Measurements from ENCODE around the gene TEX44.

GRCh38 chr2:231612456-231613330 is 20.0 kb downstream of the TEX44 start:
- TF ChIP-seq POLR2A (IDR thresholded peaks at IDR 0.05) = no peak
- TF ChIP-seq, protein P1, sequence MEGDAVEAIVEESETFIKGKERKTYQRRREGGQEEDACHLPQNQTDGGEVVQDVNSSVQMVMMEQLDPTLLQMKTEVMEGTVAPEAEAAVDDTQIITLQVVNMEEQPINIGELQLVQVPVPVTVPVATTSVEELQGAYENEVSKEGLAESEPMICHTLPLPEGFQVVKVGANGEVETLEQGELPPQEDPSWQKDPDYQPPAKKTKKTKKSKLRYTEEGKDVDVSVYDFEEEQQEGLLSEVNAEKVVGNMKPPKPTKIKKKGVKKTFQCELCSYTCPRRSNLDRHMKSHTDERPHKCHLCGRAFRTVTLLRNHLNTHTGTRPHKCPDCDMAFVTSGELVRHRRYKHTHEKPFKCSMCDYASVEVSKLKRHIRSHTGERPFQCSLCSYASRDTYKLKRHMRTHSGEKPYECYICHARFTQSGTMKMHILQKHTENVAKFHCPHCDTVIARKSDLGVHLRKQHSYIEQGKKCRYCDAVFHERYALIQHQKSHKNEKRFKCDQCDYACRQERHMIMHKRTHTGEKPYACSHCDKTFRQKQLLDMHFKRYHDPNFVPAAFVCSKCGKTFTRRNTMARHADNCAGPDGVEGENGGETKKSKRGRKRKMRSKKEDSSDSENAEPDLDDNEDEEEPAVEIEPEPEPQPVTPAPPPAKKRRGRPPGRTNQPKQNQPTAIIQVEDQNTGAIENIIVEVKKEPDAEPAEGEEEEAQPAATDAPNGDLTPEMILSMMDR (IDR thresholded peaks at IDR 0.05) = peak; percentile 99

Data from breast epithelium (tissue), 3 donors.